ENCODE data around the gene SERAC1.

The SERAC1 gene

GRCh38 chr6:158103228-158103627 is 64.8 kb downstream of the SERAC1 start:
- 0 out of 2 replicates have a peak, but pooled peaks cover 4% of the 10 kb centered on the region for H3K36me3 ChIP-seq (ENCODE audit: insufficient read depth, low read length)
- H3K27ac ChIP-seq (ENCODE audit: low read depth, low read length) = no peak overlapping the region
- no peaks in the 10 kb centered on the region for H3K4me1 ChIP-seq (ENCODE audit: control insufficient read depth, insufficient read depth, low read length, unreplicated experiment)
- no peaks in the 10 kb centered on the region for H3K79me2 ChIP-seq (ENCODE audit: control insufficient read depth, insufficient read depth, low read length, unreplicated experiment)
- no peaks in the 10 kb centered on the region for H3K27me3 ChIP-seq (ENCODE audit: insufficient read depth, low read length)
- H3K4me3 ChIP-seq (ENCODE audit: low read depth, low read length) = no peak overlapping the region
- H2AFZ ChIP-seq (ENCODE audit: low read length, unreplicated experiment) = no peak overlapping the region

DNA sequence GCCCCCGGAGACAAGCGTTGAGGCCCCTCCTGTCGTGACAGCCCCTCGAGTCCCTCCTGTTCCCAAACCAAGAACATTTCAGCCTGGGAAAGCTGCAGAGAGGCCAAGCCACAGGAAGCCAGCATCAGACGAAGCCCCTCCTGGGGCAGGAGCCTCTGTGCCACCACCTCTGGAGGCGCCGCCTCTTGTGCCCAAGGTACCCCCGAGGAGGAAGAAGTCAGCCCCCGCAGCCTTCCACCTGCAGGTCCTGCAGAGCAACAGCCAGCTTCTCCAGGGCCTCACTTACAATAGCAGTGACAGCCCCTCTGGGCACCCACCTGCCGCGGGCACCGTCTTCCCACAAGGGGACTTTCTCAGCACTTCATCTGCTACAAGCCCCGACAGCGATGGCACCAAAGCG is 72.4 kb downstream of the SERAC1 start:
- H3K4me1 ChIP-seq (ENCODE audit: control insufficient read depth, insufficient read depth, low read length, unreplicated experiment) = no peaks in the 10 kb centered on the region
- peaks cover 35% of the 10 kb centered on the region; the same call in 1 of the 2 replicates for H3K36me3 ChIP-seq (ENCODE audit: insufficient read depth, low read length)
- no peaks in the 10 kb centered on the region for H3K27me3 ChIP-seq (ENCODE audit: insufficient read depth, low read length)
- H3K27ac ChIP-seq (ENCODE audit: low read depth, low read length) = no peak overlapping the region
- H3K79me2 ChIP-seq (ENCODE audit: control insufficient read depth, insufficient read depth, low read length, unreplicated experiment) = no peaks in the 10 kb centered on the region
- no peak overlapping the region for H3K4me3 ChIP-seq (ENCODE audit: low read depth, low read length)
- H2AFZ ChIP-seq (ENCODE audit: low read length, unreplicated experiment) = no peak overlapping the region

GRCh38 chr6:158095031-158095430 is 73.0 kb downstream of the SERAC1 start:
- H2AFZ ChIP-seq (ENCODE audit: low read length, unreplicated experiment) = no peak overlapping the region
- no peak overlapping the region for H3K27ac ChIP-seq (ENCODE audit: low read depth, low read length)
- peaks cover 35% of the 10 kb centered on the region; the same call in 1 of the 2 replicates for H3K36me3 ChIP-seq (ENCODE audit: insufficient read depth, low read length)
- H3K4me3 ChIP-seq (ENCODE audit: low read depth, low read length) = no peak overlapping the region
- no peaks in the 10 kb centered on the region for H3K79me2 ChIP-seq (ENCODE audit: control insufficient read depth, insufficient read depth, low read length, unreplicated experiment)
- H3K4me1 ChIP-seq (ENCODE audit: control insufficient read depth, insufficient read depth, low read length, unreplicated experiment) = no peaks in the 10 kb centered on the region
- no peaks in the 10 kb centered on the region for H3K27me3 ChIP-seq (ENCODE audit: insufficient read depth, low read length)

DNA sequence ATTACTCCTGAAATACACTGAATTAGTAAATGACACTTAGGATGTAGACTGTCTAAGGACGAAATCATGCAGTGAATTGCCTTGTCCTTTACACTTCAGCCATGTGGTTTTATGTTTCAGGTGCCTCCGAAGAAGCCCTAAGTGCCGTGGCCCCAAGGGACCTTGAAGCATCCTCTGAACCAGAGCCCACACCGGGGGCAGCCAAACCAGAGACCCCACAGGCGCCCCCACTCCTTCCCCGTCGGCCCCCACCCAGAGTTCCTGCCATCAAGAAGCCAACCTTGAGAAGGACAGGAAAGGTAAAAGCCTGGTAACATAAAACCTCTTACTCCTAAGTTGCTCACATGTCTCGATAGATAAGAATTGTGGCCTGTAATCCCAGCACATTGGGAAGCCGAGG is 75.3 kb downstream of the SERAC1 start:
- Histone ChIP-seq H3K27me3 (ENCODE audit: insufficient read depth, low read length) (no peaks in the 10 kb centered on the region), H3K4me3 (ENCODE audit: low read depth, low read length) (no peak overlapping the region), H3K36me3 (ENCODE audit: insufficient read depth, low read length) (peaks cover 30% of the 10 kb centered on the region; the same call in 1 of the 2 replicates), H3K4me1 (ENCODE audit: control insufficient read depth, insufficient read depth, low read length, unreplicated experiment) (no peaks in the 10 kb centered on the region), H2AFZ (ENCODE audit: low read length, unreplicated experiment) (no peak overlapping the region), H3K27ac (ENCODE audit: low read depth, low read length) (no peak overlapping the region), H3K79me2 (ENCODE audit: control insufficient read depth, insufficient read depth, low read length, unreplicated experiment) (no peaks in the 10 kb centered on the region)

GRCh38 chr6:158087224-158087867 is 80.7 kb downstream of the SERAC1 start:
- Histone ChIP-seq H3K36me3 (ENCODE audit: insufficient read depth, low read length) (peaks cover 29% of the 10 kb centered on the region; the same call in 1 of the 2 replicates), H3K27ac (ENCODE audit: low read depth, low read length) (no peak overlapping the region), H3K27me3 (ENCODE audit: insufficient read depth, low read length) (no peaks in the 10 kb centered on the region), H3K79me2 (ENCODE audit: control insufficient read depth, insufficient read depth, low read length, unreplicated experiment) (no peaks in the 10 kb centered on the region), H3K4me3 (ENCODE audit: low read depth, low read length) (no peak overlapping the region), H2AFZ (ENCODE audit: low read length, unreplicated experiment) (no peak overlapping the region), H3K4me1 (ENCODE audit: control insufficient read depth, insufficient read depth, low read length, unreplicated experiment) (peaks cover 8% of the 10 kb centered on the region)

- Histone ChIP-seq H2AFZ (ENCODE audit: low read length, unreplicated experiment) (no peak overlapping the region), H3K27me3 (ENCODE audit: insufficient read depth, low read length) (no peaks in the 10 kb centered on the region), H3K27ac (ENCODE audit: low read depth, low read length) (no peak overlapping the region), H3K36me3 (ENCODE audit: insufficient read depth, low read length) (peaks cover 26% of the 10 kb centered on the region; the same call in 1 of the 2 replicates), H3K79me2 (ENCODE audit: control insufficient read depth, insufficient read depth, low read length, unreplicated experiment) (no peaks in the 10 kb centered on the region), H3K4me1 (ENCODE audit: control insufficient read depth, insufficient read depth, low read length, unreplicated experiment) (peaks cover 8% of the 10 kb centered on the region), H3K4me3 (ENCODE audit: low read depth, low read length) (no peak overlapping the region)
Observed at GRCh38 chr6:158086504-158087223, 81.4 kb downstream of the SERAC1 start.

- no peak overlapping the region for H2AFZ ChIP-seq (ENCODE audit: low read length, unreplicated experiment)
- no peaks in the 10 kb centered on the region for H3K79me2 ChIP-seq (ENCODE audit: control insufficient read depth, insufficient read depth, low read length, unreplicated experiment)
- peaks cover 28% of the 10 kb centered on the region; the same call in 1 of the 2 replicates for H3K36me3 ChIP-seq (ENCODE audit: insufficient read depth, low read length)
- no peak overlapping the region for H3K27ac ChIP-seq (ENCODE audit: low read depth, low read length)
- no peaks in the 10 kb centered on the region for H3K27me3 ChIP-seq (ENCODE audit: insufficient read depth, low read length)
- H3K4me1 ChIP-seq (ENCODE audit: control insufficient read depth, insufficient read depth, low read length, unreplicated experiment) = peaks cover 8% of the 10 kb centered on the region
- no peak overlapping the region for H3K4me3 ChIP-seq (ENCODE audit: low read depth, low read length)
Observed at GRCh38 chr6:158086054-158086503, 82.0 kb downstream of the SERAC1 start.

- Histone ChIP-seq H3K27ac (ENCODE audit: low read depth, low read length) (no peak overlapping the region), H3K79me2 (ENCODE audit: control insufficient read depth, insufficient read depth, low read length, unreplicated experiment) (no peaks in the 10 kb centered on the region), H3K4me3 (ENCODE audit: low read depth, low read length) (no peak overlapping the region), H3K36me3 (ENCODE audit: insufficient read depth, low read length) (peaks cover 33% of the 10 kb centered on the region; the same call in 1 of the 2 replicates), H2AFZ (ENCODE audit: low read length, unreplicated experiment) (no peak overlapping the region), H3K27me3 (ENCODE audit: insufficient read depth, low read length) (no peaks in the 10 kb centered on the region), H3K4me1 (ENCODE audit: control insufficient read depth, insufficient read depth, low read length, unreplicated experiment) (peaks cover 8% of the 10 kb centered on the region)
Observed at GRCh38 chr6:158085261-158086053, 82.6 kb downstream of the SERAC1 start.

DNA sequence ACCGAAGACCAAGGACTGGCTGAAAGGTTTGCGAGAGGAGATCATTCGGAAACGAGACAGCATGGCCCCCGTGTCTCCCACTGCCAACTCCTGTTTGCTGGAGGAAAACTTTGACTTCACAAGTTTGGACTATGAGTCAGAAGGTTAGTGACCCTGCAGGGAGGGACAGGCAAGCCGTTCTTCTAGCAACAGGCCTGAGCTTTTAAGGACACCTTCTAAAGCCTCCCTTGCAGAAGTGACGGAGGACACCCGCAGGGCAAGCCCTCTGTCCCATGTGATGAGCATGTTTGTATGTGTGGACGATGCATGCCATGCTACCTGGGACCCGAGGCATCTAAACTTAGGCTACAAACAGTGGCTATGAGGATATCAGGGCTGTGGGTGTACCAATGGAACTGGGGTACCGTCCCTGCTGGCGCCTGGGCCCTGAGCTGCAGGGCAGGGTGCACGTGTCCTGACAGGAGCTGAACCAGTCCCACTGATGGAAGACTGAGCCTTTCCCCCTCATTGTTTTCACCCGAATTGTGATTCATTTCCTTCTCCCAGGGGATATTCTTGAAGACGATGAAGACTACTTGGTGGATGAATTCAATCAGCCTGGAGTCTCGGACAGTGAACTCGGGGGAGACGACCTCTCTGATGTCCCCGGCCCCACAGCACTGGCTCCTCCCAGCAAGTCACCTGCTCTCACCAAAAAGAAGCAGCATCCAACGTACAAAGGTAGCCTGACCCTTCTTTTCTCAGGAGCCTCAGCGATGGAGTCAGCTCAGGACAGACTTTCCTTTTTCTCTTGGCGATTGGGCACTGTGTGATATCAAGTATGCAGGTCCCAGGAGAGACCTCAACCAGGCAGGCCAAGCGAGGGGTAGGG is 84.4 kb downstream of the SERAC1 start:
- H3K79me2 ChIP-seq (ENCODE audit: control insufficient read depth, insufficient read depth, low read length, unreplicated experiment) = no peaks in the 10 kb centered on the region
- H3K4me1 ChIP-seq (ENCODE audit: control insufficient read depth, insufficient read depth, low read length, unreplicated experiment) = peaks cover 8% of the 10 kb centered on the region
- H3K27me3 ChIP-seq (ENCODE audit: insufficient read depth, low read length) = no peaks in the 10 kb centered on the region
- no peak overlapping the region for H3K27ac ChIP-seq (ENCODE audit: low read depth, low read length)
- no peak overlapping the region for H3K4me3 ChIP-seq (ENCODE audit: low read depth, low read length)
- H3K36me3 ChIP-seq (ENCODE audit: insufficient read depth, low read length) = peaks cover 34% of the 10 kb centered on the region
- no peak overlapping the region for H2AFZ ChIP-seq (ENCODE audit: low read length, unreplicated experiment)

- peaks cover 8% of the 10 kb centered on the region for H3K4me1 ChIP-seq (ENCODE audit: control insufficient read depth, insufficient read depth, low read length, unreplicated experiment)
- H2AFZ ChIP-seq (ENCODE audit: low read length, unreplicated experiment) = no peak overlapping the region
- no peaks in the 10 kb centered on the region for H3K79me2 ChIP-seq (ENCODE audit: control insufficient read depth, insufficient read depth, low read length, unreplicated experiment)
- no peak overlapping the region for H3K4me3 ChIP-seq (ENCODE audit: low read depth, low read length)
- no peak overlapping the region for H3K27ac ChIP-seq (ENCODE audit: low read depth, low read length)
- no peaks in the 10 kb centered on the region for H3K27me3 ChIP-seq (ENCODE audit: insufficient read depth, low read length)
- peaks cover 46% of the 10 kb centered on the region for H3K36me3 ChIP-seq (ENCODE audit: insufficient read depth, low read length)
Observed at GRCh38 chr6:158081657-158081935, 86.5 kb downstream of the SERAC1 start.
